Measurements from ENCODE around the gene C13orf46. TPM values are rescaled to one million over a fixed set of nuclear protein-coding genes. Genes with fewer than 3 reads are reported as not detected.
"Not testable (repeated sequence)": the region's sequence is repeated elsewhere in the genome, so short reads cannot be mapped to it uniquely, and the experiment has no call there.

The C13orf46 gene
- total RNA-seq, 1 experiment from 2014 or later = not detected

DNA sequence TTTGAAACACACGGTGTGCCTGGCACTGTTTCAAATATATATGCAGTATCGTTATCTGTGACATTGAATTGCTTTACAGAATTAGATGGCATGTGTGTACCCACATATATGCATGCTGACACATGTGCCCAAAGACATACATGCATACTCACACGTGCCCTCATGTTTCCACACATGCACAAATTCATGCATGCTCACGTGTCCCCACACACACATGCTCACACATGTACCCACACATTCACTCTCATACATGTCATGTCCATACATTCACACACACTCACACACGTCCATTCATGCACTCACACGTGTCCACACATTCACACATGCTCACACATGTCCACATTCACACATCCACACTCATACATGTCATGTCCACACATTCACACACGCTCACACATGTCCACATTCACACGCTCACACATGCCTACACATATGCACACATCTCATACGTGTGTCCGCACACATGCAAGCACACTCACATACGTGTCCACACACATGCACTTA lies 17.9 kb upstream of the C13orf46 start:
- no peaks in the 10 kb centered on the region for H3K4me1 ChIP-seq (replicated peaks)
- no peaks in the 10 kb centered on the region for H3K9me3 ChIP-seq (replicated peaks)
- no peak overlapping the region for H3K27ac ChIP-seq
- DNase-seq (ENCODE audit: low read depth in 1 of 2, low spot score in 2 of 2) = no peak
- H3K36me3 ChIP-seq = peaks cover 36% of the 10 kb centered on the region
- H3K27me3 ChIP-seq (replicated peaks) = no peaks in the 10 kb centered on the region
- no peak overlapping the region for H3K4me3 ChIP-seq

DNA sequence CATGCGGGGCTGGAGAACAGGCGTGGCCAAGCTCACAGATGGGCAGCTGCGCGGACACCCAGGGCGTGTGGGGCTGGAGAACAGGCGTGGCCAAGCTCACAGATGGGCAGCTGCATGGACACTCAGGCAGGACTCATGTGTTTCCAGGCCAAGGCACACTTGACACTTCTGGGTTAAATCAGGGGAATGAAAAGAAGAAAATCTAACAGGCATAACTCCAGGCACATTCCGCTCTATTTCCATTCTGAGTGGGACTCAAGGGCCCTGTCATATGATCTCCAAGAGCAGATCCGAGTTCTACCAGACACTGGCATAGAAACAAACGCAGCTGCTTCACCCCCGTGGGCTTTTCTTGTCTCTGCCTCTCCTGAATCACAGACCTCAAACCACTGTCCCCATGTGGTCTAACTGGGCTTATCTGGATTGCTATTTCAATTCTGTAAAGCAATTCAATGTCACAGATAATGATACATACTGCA lies 17.4 kb upstream of the C13orf46 start:
- Histone ChIP-seq H3K36me3 (peaks cover 31% of the 10 kb centered on the region), H3K4me1 (replicated peaks) (no peaks in the 10 kb centered on the region), H3K4me3 (no peak overlapping the region), H3K9me3 (replicated peaks) (no peaks in the 10 kb centered on the region), H3K27ac (no peak overlapping the region), H3K27me3 (replicated peaks) (no peaks in the 10 kb centered on the region)
- DNase-seq (ENCODE audit: low read depth in 1 of 2, low spot score in 2 of 2) = no peak

DNA sequence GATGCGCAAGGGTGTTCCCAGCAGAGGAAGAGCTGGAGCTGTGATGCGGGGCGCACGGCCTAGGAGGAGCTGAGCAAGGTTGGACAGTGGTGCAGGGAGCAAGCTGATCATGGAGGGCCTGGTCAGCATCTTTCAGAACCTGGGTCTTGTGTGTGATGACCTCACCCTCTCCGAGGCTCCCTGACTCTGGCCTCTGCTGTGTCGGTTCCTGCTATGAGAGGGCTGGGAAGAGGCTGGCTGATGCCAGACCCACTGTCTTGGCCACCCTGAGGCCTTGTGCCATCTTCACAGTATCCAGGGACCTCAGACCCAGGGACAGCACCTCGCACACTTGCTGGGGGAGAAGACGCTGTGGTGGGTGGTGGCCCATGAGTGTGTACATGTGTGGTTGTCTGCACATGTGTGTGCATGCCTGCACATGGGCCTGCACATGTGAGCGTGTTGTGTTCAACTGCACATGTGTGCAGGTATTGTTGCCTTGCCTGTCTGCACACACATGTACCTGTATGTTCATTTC lies 16.5 kb upstream of the C13orf46 start:
- Histone ChIP-seq H3K36me3 (peaks cover 29% of the 10 kb centered on the region), H3K9me3 (replicated peaks) (no peaks in the 10 kb centered on the region), H3K27ac (no peak overlapping the region), H3K4me3 (no peak overlapping the region), H3K4me1 (replicated peaks) (no peaks in the 10 kb centered on the region), H3K27me3 (replicated peaks) (no peaks in the 10 kb centered on the region)
- DNase-seq (ENCODE audit: low read depth in 1 of 2, low spot score in 2 of 2) = no peak

DNA sequence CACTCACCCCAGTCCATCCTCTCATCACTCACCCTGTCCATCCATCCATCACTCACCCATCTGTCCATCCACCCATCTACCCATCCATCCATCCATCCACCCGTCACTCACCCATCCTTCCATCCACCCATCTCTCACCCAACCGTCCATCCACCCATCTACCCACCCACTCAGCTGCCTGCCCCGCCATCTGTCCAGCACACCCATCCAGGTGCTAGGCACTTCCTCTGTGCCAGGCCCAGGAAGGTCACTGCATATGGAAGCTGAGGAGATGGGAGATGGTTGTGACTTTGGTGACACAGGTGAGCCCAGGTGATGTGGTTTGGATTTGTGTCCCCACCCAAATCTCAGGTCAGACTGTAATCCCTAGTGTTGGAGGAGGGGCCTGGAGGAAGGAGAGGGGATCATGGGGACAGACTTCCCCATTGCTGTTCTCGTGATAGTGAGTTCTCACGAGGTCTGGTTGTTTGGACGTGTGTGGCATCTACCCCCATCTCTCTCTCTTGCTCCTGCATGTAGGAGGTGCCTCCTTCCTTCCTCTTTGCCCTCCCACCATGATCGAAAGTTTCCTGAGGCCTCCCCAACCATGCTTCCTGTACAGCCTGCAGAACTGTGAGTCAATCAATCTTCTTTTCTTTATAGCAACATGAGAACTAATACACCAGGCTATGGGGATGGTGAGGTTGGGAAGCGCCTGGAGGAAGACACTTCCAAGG lies 15.9 kb upstream of the C13orf46 start:
- Histone ChIP-seq H3K36me3 (peaks cover 29% of the 10 kb centered on the region), H3K9me3 (replicated peaks) (no peaks in the 10 kb centered on the region), H3K4me1 (replicated peaks) (no peaks in the 10 kb centered on the region), H3K27me3 (replicated peaks) (no peaks in the 10 kb centered on the region), H3K27ac (no peak overlapping the region), H3K4me3 (no peak overlapping the region)
- no peak for DNase-seq (ENCODE audit: low read depth in 1 of 2, low spot score in 2 of 2)

DNA sequence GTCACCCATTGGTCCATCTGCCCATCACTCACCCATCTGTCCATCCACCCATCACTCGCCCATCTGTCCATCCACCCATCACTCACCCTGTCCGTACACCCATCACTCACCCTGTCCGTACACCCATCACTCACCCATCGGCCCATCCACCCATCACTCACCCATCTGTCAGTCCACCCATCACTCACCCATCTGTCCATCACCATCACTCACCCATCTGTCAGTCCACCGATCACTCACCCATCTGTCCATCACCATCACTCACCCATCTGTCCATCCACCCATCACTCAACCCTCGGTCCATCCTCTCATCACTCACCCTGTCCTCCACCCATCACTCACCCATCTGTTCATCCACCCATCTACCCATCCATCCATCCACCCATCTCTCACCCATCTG lies 15.0 kb upstream of the C13orf46 start:
- H3K4me1 ChIP-seq (replicated peaks); H3K4me3 ChIP-seq; H3K27ac ChIP-seq; H3K9me3 ChIP-seq (replicated peaks); H3K27me3 ChIP-seq (replicated peaks); DNase-seq (ENCODE audit: low read depth in 1 of 2, low spot score in 2 of 2): not testable (repeated sequence)
- H3K36me3 ChIP-seq = peaks cover 29% of the 10 kb centered on the region

DNA sequence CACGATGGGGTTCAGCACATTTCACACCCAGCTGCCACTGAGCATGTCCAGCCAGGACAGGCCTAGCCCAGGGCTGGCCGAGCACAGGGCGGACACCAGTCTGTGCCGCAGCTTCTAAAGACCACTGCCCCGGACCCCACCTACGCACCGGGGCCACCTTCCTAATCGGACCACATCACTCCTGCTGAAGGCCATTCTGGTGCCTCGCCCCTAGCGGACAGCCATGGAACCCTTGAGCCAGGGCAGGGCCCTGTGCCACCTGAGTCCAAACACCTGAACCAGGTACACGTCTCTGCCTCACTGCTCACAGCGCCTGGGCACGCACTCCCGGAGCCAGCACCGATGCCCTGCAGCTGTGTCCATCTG lies 8.4 kb upstream of the C13orf46 start:
- peaks cover 33% of the 10 kb centered on the region for H3K36me3 ChIP-seq
- H3K9me3 ChIP-seq (replicated peaks) = no peaks in the 10 kb centered on the region
- no peak for DNase-seq (ENCODE audit: low read depth in 1 of 2, low spot score in 2 of 2)
- H3K27ac ChIP-seq = no peak overlapping the region
- H3K27me3 ChIP-seq (replicated peaks) = no peaks in the 10 kb centered on the region
- peaks cover 18% of the 10 kb centered on the region for H3K4me1 ChIP-seq (replicated peaks)
- no peak overlapping the region for H3K4me3 ChIP-seq

DNA sequence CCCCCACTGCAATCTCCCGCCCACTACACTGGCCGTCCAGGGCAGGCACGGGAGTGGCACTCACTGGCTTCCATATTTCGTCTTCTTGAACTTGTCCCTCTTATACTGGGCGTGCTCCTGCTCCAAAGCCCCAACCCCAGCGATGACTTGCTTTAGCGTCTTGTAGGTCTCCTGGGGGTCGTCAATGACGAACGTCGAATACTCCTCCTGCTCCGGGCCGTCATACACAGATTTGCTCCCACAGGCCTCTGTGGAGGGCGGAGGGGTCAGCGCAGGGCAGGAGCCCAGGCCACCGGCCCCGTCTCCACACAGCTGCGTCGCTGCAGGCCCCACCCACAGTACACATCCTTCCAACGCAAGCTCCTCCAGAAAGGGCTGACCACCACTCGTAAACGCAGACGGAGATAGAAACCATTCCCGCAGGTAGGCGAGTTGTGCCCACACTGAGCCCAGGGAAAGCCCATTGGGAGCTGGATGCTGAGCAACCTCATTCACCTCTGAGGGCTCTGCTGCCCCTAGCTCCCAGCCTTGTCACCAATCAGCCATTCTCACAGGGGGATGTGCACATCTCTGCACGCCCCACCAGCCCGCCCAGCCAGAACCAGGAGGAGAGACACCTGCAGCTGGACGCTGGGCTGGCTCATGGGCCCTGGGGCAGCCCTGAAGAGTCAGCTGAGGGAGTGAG lies 7.9 kb upstream of the C13orf46 start:
- Histone ChIP-seq H3K27ac (no peak overlapping the region), H3K36me3 (peaks cover 35% of the 10 kb centered on the region), H3K27me3 (replicated peaks) (no peaks in the 10 kb centered on the region)

DNA sequence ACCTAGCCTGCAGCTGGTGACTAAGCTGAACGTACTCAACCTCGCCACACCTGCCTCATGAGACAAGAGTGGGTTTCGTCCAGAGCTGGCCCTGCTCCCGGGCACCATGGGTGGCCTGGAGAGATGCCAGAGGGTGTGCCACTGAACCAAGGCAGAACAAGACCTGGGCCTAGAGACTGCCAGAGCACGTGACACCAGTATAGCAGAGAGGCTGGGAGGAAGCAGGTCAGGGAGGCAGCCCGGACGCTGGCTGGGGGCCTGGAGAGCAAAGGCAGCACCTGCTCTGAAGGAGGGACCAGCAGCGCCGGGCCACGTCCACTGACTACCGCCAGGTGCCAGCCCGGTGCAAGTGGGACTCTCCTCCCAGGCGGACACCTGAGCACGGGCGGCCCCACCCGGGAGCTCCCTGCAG lies 7.3 kb upstream of the C13orf46 start:
- Histone ChIP-seq H3K27me3 (replicated peaks) (no peaks in the 10 kb centered on the region), H3K36me3 (peaks cover 35% of the 10 kb centered on the region)
- DNase-seq (ENCODE audit: low read depth in 1 of 2, low spot score in 2 of 2) = peak; percentile 50 to 74

More for the DNA sequence above, 7.9 kb upstream of the C13orf46 start:
- H3K9me3 ChIP-seq (replicated peaks) = no peaks in the 10 kb centered on the region
- no peak for DNase-seq (ENCODE audit: low read depth in 1 of 2, low spot score in 2 of 2)
- peaks cover 23% of the 10 kb centered on the region for H3K4me1 ChIP-seq (replicated peaks)
- H3K4me3 ChIP-seq = no peak overlapping the region

DNA sequence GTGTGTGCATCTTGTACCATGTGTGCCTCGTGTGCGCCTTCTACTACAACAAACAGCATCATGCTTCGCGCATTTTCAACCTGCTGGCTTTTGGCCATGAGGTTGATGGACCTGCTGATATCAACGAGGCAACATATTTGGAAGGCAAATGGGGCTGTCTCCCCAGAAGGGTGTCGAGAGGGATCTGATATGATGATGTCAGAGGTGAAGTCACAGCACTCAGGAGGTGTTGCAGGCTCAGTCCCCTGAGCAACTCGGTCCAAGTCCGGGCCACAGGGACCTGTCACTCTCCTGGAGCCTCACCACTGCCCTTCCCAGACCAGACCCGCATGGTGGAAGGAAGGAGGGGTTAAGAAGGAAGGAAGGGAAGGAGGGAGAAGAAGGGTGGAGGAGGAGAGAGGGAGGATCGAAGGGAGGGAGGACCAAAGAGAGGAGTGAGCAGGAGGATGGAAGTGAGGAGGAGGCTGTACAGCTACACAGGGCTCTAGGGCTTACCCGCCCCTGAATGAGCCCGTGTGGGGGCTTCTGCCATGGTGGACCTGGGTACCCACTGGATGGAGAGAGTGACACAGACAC lies 6.7 kb upstream of the C13orf46 start:
- Histone ChIP-seq H3K27ac (no peak overlapping the region), H3K36me3 (peaks cover 38% of the 10 kb centered on the region), H3K9me3 (replicated peaks) (no peaks in the 10 kb centered on the region), H3K4me3 (no peak overlapping the region), H3K4me1 (replicated peaks) (peaks cover 28% of the 10 kb centered on the region), H3K27me3 (replicated peaks) (no peaks in the 10 kb centered on the region)
- no peak for DNase-seq (ENCODE audit: low read depth in 1 of 2, low spot score in 2 of 2)

More for the DNA sequence above, 7.3 kb upstream of the C13orf46 start:
- no peaks in the 10 kb centered on the region for H3K9me3 ChIP-seq (replicated peaks)
- no peak overlapping the region for H3K27ac ChIP-seq
- no peak overlapping the region for H3K4me3 ChIP-seq
- H3K4me1 ChIP-seq (replicated peaks) = peaks cover 28% of the 10 kb centered on the region

DNA sequence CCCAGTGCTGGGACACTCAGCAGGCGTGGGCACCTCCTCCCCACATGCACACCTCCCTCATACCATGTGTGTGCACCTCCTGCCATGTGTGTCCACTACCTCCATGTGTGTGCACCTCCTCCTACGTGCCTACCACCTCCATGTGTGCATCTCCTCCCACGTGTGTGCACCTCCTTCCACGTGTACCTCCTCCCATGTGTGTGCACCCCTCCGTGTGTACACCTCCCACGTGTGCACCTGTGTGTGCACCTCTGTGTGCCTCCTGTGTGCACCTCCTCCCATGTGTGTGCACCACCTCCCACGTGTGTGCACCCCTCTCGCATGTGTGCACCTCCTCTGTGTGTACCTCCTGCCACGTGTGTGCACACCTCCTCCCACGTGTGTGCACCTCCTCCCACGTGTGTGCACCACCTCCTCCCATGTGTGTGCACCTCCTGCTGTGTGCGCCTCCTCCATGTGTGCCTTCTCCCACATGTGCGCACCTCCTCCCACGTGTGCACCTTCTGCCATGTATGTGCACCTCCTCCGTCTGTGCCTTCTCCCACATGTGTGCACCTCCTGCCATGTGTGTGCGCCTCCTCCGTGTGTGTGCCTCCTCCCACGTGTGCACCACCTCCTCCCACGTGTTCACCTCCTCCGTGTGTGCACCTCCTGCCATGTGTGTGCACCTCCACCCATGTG lies 6.1 kb upstream of the C13orf46 start:
- H3K36me3 ChIP-seq = peaks cover 44% of the 10 kb centered on the region
- H3K4me1 ChIP-seq (replicated peaks) = peaks cover 28% of the 10 kb centered on the region
- H3K9me3 ChIP-seq (replicated peaks) = no peaks in the 10 kb centered on the region
- H3K27ac ChIP-seq = no peak overlapping the region
- DNase-seq (ENCODE audit: low read depth in 1 of 2, low spot score in 2 of 2) = no peak
- no peak overlapping the region for H3K4me3 ChIP-seq
- no peaks in the 10 kb centered on the region for H3K27me3 ChIP-seq (replicated peaks)

DNA sequence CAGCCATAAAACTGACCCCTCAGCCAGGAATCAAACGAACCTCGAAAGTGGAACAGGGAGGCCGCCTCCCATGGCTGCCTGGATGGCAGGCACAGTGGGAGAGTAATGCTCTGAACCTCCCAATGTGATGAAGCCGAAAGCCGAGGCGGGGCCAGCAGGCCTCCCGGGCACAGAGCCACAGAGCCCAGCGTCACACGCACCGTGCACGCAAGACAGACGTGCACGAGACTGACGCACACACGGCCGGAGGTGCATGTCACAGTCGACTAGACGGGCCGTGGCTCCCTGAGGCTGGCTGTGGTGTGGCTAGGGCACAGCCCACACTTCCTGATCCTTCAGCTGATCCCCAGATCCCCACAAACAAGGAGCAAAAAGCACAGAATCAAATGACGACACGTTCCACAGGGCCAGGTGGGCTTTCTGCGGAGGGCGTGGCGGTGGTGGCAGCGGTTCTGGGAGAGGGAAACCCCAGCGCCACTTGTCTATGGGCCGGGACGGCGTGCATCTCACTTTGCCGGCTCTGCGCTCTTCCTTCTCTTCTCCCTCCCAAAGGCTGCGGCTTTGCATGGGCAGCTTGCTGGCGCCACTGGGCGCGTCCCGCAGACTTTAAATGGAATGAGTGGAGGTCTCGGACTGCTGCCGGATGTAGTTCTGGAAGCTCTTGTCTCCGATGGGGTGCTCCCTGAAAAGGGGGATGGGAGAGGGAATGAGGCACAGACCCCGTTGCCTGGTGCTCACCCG lies 5.0 kb upstream of the C13orf46 start:
- H3K4me1 ChIP-seq (replicated peaks) = peaks cover 28% of the 10 kb centered on the region
- no peaks in the 10 kb centered on the region for H3K27me3 ChIP-seq (replicated peaks)
- H3K36me3 ChIP-seq = peaks cover 47% of the 10 kb centered on the region
- H3K27ac ChIP-seq = no peak overlapping the region
- H3K9me3 ChIP-seq (replicated peaks) = no peaks in the 10 kb centered on the region
- no peak overlapping the region for H3K4me3 ChIP-seq
- DNase-seq (ENCODE audit: low read depth in 1 of 2, low spot score in 2 of 2) = no peak

DNA sequence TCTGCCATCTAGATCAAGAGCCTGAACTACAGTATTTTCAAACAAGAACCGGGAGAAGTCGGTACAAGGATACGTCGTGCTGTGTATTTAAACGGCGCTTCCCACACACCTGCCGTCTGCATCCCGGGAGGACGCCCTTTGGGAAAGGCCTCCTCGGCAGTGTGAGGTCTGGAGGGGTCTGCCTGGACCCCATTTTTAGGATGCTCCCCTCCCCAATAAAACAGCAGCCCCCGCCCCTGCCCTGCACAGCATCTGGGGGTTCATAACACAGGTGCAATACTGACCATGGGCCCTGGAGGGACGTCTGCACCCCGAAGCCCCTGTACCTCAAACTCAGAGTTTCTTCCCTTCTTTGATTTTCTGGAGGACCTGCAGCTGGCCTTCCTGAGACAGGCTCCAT lies 4.1 kb upstream of the C13orf46 start:
- Histone ChIP-seq H3K27ac (no peak overlapping the region), H3K9me3 (replicated peaks) (no peaks in the 10 kb centered on the region), H3K4me3 (no peak overlapping the region), H3K36me3 (peaks cover 56% of the 10 kb centered on the region), H3K4me1 (replicated peaks) (peaks cover 28% of the 10 kb centered on the region), H3K27me3 (replicated peaks) (no peaks in the 10 kb centered on the region)
- no peak for DNase-seq (ENCODE audit: low read depth in 1 of 2, low spot score in 2 of 2)
